NT2/D1 (cell line): ENCODE results near the gene ASXL1.

Source experiments
- DNase-seq: peaks from one replicate; pipeline ENCODE4 v3.0.0-alpha.2; 2011; ENCODE audit warnings: low read depth, low spot score
- H3K27me3 ChIP-seq: 2 replicates; pipeline ENCODE4 v1.6.0; 2011; ENCODE audit warnings: mild to moderate bottlenecking; ENCODE audit not compliant: insufficient read length, insufficient read depth
- H3K36me3 ChIP-seq: 2 replicates; pipeline ENCODE4 v1.6.1; 2011; ENCODE audit warnings: mild to moderate bottlenecking, low read length, mixed read lengths; ENCODE audit not compliant: insufficient read depth, insufficient read length
- H3K4me1 ChIP-seq: 2 replicates; pipeline ENCODE4 v1.5.1; 2011; ENCODE audit not compliant: insufficient read depth, insufficient read length
- H3K4me3 ChIP-seq: 2 replicates; pipeline ENCODE4 v1.5.1; 2011; ENCODE audit warnings: low read depth; ENCODE audit not compliant: insufficient read length
- H3K9ac ChIP-seq: 2 replicates; pipeline ENCODE4 v1.6.0; 2011; ENCODE audit warnings: low read depth; ENCODE audit not compliant: insufficient read length
- H3K9me3 ChIP-seq: 2 replicates; pipeline ENCODE4 v1.5.1; 2011; ENCODE audit warnings: mild to moderate bottlenecking, low read length; ENCODE audit not compliant: insufficient read depth
- SUZ12 ChIP-seq: IDR thresholded peaks from 2 replicates; pipeline ENCODE4 v1.6.1; 2011; ENCODE audit not compliant: insufficient read length, insufficient read depth; ENCODE audit errors: extremely low read depth
- YY1 ChIP-seq: IDR thresholded peaks from 2 replicates; pipeline ENCODE4 v1.6.1; 2011; ENCODE audit not compliant: insufficient read length, insufficient read depth
- ZNF274 ChIP-seq: IDR thresholded peaks from 2 replicates; pipeline ENCODE4 v1.6.1; 2011; ENCODE audit warnings: mild to moderate bottlenecking, low read depth, low read length

ASXL1 gene

GRCh38 chr20:32415494-32415893 lies 57.4 kb downstream of the ASXL1 start:
- Histone ChIP-seq H3K36me3 (no peaks in the 10 kb centered on the region), H3K27me3 (no peaks in the 10 kb centered on the region), H3K4me1 (no peaks in the 10 kb centered on the region), H3K9ac (no peak overlapping the region), H3K4me3 (no peak overlapping the region), H3K9me3 (no peaks in the 10 kb centered on the region)
- no peak for DNase-seq
- TF ChIP-seq ZNF274 = no peak
- TF ChIP-seq YY1 = no peak
- no peak for TF ChIP-seq SUZ12

- no peak for TF ChIP-seq ZNF274
- TF ChIP-seq SUZ12 = no peak
- no peak for TF ChIP-seq YY1
- Histone ChIP-seq H3K9ac (no peak overlapping the region), H3K27me3 (no peaks in the 10 kb centered on the region), H3K36me3 (no peaks in the 10 kb centered on the region), H3K4me3 (no peak overlapping the region), H3K4me1 (no peaks in the 10 kb centered on the region), H3K9me3 (no peaks in the 10 kb centered on the region)
- DNase-seq = no peak
These were observed 58.1 kb downstream of the ASXL1 start for GRCh38 chr20:32416206-32416605.

- Histone ChIP-seq H3K9me3 (no peaks in the 10 kb centered on the region), H3K9ac (no peak overlapping the region), H3K27me3 (no peaks in the 10 kb centered on the region), H3K36me3 (no peaks in the 10 kb centered on the region), H3K4me3 (no peak overlapping the region), H3K4me1 (no peaks in the 10 kb centered on the region)
- TF ChIP-seq ZNF274 = no peak
- no peak for TF ChIP-seq YY1
- TF ChIP-seq SUZ12 = no peak
- DNase-seq = no peak
These were observed 60.2 kb downstream of the ASXL1 start for GRCh38 chr20:32418376-32418775.

DNA sequence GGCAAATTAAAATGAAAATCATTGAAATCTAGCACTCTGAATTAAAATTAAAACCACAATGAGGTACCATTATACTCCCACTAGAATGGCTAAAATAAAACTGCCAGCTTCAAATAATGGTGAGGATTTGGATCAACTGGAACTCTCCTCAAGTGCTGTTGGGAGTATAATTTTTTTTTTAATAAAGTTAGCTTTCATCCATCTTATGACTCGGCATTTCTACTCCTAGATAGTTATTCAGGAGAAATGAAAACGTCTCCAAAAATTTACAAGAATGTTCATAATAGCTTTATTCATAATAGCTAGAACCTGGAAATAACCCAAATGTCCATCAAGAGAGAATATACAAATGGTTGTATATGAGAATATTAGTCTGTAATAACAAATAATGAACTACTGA lies 63.2 kb downstream of the ASXL1 start:
- no peaks in the 10 kb centered on the region for H3K9me3 ChIP-seq
- H3K36me3 ChIP-seq = no peaks in the 10 kb centered on the region
- H3K9ac ChIP-seq = no peak overlapping the region
- no peaks in the 10 kb centered on the region for H3K27me3 ChIP-seq
- no peak overlapping the region for H3K4me3 ChIP-seq
- TF ChIP-seq YY1 (no peak), ZNF274 (no peak), SUZ12 (no peak)
- no peaks in the 10 kb centered on the region for H3K4me1 ChIP-seq
- no peak for DNase-seq

DNA sequence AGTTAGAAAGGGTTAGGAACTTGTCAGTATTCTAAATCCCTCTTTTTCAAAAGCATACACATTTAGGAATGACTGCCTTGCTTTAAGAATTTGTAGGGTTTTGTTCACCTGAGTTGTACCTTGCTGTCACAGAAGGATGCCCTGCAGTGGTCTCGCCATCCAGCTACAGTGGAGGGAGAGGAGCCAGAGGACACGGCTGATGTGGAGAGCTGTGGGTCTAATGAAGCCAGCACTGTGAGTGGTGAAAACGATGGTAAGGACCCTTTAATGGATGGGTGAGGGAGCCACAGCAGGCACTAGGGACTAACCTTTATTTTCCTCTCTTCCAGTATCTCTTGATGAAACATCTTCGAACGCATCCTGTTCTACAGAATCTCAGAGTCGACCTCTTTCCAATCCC lies 69.9 kb downstream of the ASXL1 start:
- Histone ChIP-seq H3K9ac (no peak overlapping the region), H3K36me3 (peaks cover 54% of the 10 kb centered on the region), H3K9me3 (no peaks in the 10 kb centered on the region), H3K4me1 (no peaks in the 10 kb centered on the region), H3K27me3 (no peaks in the 10 kb centered on the region), H3K4me3 (no peak overlapping the region)
- DNase-seq = no peak
- TF ChIP-seq SUZ12 (no peak), YY1 (no peak), ZNF274 (no peak)

DNA sequence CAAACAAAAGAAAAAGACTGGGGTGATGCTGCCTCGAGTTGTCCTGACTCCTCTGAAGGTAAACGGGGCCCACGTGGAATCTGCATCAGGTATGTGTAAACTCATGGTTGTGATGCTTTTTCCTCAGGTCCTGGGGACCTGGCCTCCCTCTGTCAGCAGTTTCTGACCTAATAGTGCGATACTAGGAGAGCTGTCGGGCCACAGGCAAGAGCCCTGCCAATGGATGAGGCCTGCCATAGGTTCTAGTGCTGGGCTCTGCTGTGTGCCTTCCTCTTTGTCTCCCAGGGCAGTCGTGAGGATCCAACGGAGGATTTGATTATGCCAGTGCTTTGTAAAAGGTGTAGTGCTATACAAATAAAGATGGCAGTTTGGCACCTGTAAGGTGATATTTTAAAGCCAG lies 71.2 kb downstream of the ASXL1 start:
- no peak overlapping the region for H3K4me3 ChIP-seq
- TF ChIP-seq SUZ12 = no peak
- TF ChIP-seq ZNF274 = no peak
- TF ChIP-seq YY1 = no peak
- no peaks in the 10 kb centered on the region for H3K9me3 ChIP-seq
- peaks cover 68% of the 10 kb centered on the region for H3K36me3 ChIP-seq
- DNase-seq = no peak
- no peak overlapping the region for H3K9ac ChIP-seq
- no peaks in the 10 kb centered on the region for H3K27me3 ChIP-seq
- H3K4me1 ChIP-seq = no peaks in the 10 kb centered on the region

DNA sequence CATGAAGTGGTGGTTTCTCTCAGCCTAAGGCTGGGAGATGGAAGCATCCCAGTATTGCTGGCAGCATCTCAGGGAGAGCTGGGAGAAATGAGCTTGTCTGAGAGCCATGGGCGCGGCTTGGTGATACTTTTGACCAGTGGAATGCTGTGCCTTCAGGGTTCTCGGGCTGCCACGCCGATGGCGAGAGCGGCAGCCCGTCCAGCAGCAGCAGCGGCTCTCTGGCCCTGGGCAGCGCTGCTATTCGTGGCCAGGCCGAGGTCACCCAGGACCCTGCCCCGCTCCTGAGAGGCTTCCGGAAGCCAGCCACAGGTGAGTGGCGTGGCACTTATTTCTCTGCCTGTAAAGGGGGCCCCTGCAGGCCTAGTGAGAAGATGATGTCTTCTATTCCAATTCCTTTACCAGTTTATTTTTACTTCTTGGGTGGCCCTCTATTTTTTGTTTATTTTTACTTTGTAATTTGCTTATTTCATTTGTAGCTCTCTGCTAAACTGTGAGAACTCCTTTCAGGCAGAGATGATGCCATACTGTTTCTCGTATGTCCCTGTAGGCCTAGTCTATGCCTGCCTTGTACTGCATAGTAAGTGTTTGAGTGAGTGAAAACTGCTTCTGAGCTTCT lies 71.7 kb downstream of the ASXL1 start:
- no peak for DNase-seq
- Histone ChIP-seq H3K27me3 (no peaks in the 10 kb centered on the region), H3K9me3 (no peaks in the 10 kb centered on the region), H3K4me1 (no peaks in the 10 kb centered on the region), H3K4me3 (no peak overlapping the region), H3K9ac (no peak overlapping the region), H3K36me3 (peaks cover 73% of the 10 kb centered on the region)
- TF ChIP-seq YY1 (no peak), SUZ12 (no peak), ZNF274 (no peak)
